Medulla oblongata (tissue), 1 donor: Measurements from ENCODE around the gene CNTNAP4.

Experiments used
- DNase-seq: peaks from one replicate; pipeline ENCODE4 v3.0.0-alpha.2; 2015; ENCODE audit errors: extremely low spot score

Gene CNTNAP4

GRCh38 chr16:76488065-76488417, 210.8 kb downstream of the CNTNAP4 start:
- no peak for DNase-seq

DNA sequence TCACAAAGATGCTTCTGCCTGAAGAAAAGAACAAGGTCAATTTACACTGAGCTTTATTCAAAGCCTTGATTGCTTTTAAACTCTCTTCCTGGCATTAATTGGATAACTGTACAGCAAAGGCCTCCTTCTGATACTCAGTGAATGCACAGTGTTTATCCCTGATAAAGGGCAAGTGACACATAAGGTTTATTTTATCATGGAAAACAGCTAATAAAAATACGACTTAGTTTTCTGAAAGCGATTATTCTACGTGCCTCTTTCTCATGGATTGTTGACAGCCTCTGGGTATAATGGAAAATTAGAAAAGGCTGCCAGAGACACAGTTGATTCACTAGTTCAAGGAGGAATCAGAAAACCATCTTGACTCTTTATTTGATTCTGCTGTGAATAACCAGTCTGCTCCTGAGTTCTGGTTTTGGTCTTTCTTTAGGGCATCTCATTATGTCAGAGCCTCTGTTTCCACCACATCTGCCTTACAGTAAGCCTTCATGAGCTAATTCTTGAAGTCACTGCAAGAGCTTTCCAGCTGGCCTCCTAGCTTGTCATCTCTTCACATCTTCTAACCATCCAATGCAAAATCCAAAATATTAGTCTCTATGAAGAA, 212.9 kb downstream of the CNTNAP4 start:
- DNase-seq: no peak

DNA sequence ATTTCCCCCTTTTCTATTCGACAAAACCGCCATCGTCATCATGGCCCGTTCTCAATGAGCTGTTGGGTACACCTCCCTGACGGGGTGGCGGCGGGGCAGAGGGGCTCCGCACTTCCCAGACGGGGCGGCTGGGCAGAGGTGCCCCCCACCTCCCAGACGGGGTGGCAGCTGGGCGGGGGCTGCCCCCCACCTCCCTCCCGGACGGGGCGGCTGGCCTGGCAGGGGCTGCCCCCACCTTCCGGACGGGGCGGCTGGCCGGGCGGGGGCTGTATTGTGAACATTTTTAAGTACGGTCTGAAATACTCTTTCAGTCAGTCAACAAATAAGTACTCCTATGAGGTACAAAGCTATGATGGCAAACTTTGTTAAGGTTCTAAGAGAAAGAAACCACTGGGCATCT, 222.8 kb downstream of the CNTNAP4 start:
- no peak for DNase-seq

- no peak for DNase-seq
These were observed 224.9 kb downstream of the CNTNAP4 start for GRCh38 chr16:76502063-76502462.

DNA sequence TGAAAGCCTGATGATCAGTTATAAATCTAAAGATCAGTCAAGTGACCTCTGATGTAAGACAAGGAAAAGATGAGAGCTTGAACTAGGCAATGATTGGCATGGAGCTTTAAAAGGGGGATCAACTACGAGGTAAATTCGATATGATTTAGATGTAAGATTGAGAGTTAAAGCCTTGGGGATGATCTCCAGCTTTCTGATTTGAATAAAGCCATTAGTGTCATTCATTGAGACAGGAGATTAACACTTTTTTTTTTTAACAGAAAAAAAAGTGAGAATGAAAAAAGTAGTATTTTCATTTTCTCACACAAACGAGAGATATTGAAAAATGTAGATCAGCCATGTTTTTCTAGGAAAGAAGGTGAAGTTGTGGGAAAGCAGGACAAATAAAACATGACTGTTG, 225.4 kb downstream of the CNTNAP4 start:
- no peak for DNase-seq

- no peak for DNase-seq
These were observed 225.9 kb downstream of the CNTNAP4 start for GRCh38 chr16:76503091-76503490.

DNA sequence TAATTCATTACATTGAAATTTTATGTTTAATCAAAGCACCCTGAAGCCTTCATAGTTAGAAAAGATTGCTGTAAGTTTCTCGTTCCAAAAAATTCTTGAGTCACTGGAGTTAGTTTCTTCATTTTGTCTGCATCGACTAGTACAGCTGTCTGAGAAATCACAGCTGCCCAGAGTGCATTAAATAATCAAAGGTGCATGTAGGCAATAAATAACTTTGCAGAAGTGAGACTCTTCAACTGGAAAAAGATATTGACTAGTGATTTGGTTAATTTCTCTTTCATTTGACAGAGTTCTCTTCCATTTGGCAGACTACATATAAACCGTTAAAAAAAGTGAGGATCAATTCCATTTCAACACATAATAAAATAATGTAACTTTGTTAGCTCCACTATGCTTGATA, 234.0 kb downstream of the CNTNAP4 start:
- no peak for DNase-seq

DNA sequence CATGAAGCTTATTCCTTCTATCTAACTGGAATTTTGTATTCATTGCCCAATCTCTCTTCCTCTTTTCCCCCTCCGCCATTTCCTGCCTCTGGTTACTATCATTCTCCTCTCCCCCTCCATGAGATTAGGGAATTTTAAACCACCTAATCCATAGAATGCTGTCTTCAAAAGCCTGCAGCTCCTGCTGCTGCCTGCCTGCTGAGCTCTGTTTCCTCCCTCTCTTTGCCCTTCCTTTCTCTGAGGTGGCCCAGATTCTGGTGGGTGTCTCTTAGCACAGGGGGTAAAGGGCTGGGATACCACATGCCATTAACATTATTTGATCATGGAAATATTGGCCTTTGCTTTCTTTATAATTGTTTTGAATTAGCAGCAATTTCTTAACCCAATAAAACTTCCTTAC, 241.6 kb downstream of the CNTNAP4 start:
- DNase-seq: no peak

- DNase-seq: no peak
These were observed 247.2 kb downstream of the CNTNAP4 start for GRCh38 chr16:76524356-76524755.

DNA sequence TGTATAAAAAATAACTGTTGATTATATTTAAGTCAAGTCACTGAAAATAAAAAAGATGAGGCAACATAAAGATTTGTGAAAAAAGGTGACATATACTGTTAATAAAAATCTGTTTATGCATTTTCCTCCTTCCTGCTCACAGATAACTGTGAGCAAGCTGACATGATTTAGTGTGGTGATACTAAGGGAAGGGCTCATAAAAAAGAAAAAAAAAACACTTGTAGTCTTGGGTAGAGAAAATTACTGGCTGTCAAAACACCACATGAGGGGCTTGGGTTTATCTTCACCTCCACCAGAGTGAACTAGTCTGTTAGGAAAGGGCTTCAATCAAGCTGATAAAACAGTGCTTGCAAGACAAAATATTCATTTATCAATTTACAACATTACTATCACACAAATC, 247.6 kb downstream of the CNTNAP4 start:
- no peak for DNase-seq

GRCh38 chr16:76527244-76527643, 250.0 kb downstream of the CNTNAP4 start:
- DNase-seq: no peak

DNA sequence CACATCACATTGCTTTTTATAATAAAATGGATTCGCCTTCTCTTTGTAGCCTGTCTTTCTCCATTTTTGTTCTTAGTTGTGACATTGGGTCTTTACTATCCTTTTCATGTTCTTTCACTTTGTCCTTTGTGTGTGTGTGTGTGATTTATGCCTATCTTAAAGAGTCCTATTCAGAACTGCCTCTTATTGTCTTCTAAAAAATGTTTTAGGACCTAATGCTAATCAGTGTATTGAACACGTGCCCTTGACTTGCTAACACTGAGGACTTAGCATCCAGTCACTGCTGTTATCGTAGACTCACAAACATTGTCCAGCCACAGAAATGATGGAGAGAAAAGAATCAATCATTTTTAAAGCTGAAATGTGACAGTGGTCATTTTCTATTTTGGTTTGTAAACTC, 251.9 kb downstream of the CNTNAP4 start:
- DNase-seq: no peak

DNA sequence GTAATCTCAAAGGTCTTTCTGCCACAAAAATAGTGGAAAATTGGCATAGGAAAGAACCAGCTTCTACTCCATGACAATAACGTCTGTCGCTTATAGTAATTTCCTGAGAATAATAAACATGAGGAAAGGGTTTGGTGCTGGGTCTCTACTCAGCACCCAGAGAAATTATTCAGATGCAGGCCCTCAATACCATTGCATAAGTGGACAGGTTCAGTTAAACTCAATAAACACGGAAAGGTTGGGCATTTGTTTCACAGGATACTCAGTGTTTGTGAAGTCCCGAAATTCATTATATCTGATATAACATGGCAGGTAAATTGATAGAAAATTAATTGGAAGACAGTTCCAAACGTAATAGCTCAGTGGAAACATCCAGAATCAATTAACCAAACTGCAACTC, 254.0 kb downstream of the CNTNAP4 start:
- no peak for DNase-seq

DNA sequence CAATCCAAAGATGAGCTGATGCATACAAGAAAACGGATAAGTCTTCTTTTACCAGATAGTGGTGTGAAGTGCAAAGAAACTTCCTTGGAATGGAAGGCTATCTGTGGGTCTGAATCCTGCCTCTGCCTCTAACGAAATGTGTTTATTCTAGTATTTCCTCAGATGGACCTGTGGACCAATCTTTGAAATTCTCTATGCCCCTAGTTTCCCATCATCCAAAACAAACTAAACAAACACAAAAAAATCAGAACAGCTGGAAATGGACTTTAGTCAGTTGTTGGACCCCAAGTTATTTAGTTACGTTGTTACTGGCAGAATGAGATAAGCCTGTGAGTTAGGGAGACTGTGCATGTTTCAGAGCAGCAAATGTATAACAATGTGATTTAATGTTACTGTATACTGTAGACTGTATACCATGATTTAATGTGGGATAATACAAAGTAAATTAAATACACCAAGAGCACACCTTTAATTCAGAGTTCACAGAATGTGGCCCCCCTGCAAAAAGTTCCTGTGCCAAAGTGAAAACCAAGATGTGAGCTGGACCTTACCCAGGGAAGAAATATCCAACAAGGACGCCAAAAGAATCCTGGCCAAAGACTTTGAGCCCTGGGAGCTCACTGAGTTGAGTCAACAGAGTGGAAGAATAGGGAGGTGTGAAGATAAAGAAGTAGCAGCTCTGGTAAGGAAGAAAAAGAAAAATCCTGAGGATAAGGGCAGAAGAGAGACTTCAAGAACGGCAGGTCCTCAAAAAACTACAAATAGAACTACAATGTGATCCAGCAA, 255.2 kb downstream of the CNTNAP4 start:
- DNase-seq: no peak

DNA sequence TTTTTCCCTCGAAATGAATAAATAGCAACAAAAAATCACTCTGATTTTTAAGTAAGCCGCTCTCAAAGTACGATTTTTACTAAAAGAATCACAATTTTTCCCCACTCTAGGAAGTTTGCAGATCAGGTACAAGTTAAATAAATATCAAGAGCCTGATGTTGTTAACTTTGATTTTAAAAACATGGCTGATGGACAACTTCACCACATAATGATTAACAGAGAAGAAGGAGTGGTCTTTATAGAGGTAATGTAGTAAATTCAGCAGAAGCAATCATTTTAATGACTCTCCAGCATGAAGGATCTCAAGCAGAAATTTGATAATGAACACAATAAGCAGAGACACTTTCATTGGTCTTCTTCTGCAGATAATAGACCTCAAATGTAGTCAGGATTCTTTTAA, 262.4 kb downstream of the CNTNAP4 start:
- DNase-seq: no peak

DNA sequence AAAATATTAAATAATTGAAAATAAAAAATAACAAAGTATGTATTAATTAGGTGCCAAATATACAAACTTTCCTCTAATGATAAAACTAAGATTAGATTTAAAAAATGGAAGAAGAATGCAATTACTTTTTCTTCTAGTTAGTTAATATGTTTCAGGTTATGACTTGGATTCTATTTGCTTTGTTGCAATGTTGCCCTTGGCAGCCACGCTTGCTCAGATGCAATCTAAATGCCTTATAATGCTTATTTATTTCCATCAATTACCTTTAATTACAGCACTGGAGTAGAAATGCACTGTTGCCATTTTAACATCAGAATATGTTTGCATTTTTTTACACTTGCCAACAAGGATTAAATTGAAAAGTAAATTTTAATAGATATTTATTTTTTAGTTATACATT, 263.9 kb downstream of the CNTNAP4 start:
- no peak for DNase-seq

GRCh38 chr16:76565542-76565941, 288.3 kb downstream of the CNTNAP4 start:
- no peak for DNase-seq

DNA sequence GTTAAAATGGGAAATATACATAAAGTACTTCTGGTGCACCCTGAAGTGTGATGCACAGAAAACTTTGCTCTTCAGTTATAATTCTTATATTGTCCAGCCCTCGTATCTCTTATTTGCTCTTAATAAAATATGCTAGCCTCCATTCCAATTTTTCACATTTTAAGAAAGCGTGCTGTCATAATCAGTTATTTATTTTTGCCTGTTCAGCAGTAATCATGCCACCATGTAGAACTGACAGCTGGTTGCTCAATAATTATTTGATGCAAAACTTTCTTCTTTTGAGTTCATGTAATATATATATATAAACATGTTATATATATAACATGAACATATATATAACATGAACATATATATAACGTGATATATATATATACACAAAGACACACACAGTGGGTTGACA, 294.6 kb downstream of the CNTNAP4 start:
- DNase-seq: no peak

DNA sequence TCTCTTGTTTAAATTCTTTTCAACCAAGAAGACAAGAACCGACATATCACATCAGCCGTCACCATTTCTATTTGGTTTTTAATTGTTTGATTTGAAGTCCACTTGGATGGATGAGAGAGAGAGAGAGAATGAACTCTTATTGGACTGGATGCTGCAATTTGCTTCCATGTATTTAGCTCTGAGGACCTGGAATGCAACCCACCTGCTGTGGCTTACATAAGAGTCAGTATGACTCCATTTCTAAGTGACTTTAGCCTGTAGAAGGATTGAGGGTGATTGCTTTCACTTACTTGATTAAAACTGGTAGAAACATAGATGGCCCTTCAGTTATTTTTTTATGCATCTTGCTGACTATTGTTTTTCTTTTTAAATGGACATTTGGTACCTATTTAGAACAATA, 296.1 kb downstream of the CNTNAP4 start:
- DNase-seq: no peak

DNA sequence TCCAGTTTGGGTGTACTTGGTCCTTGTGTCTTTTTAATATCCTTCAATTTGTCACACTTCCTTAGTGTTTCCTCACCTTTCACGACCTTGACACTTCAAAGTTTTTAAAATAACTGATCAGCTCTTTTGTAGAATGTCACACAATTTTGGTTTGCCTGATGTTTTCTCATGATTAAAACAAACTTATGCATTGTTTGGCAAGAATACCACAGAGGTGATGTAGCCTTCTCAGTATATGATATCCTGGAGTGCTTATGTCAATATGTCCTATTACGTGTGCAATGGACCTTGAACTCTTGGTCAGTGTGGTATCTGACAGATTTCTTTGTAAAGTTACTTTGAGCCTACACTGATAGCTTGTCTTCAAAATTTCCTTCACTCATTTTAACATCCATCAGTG, 297.4 kb downstream of the CNTNAP4 start:
- no peak for DNase-seq

DNA sequence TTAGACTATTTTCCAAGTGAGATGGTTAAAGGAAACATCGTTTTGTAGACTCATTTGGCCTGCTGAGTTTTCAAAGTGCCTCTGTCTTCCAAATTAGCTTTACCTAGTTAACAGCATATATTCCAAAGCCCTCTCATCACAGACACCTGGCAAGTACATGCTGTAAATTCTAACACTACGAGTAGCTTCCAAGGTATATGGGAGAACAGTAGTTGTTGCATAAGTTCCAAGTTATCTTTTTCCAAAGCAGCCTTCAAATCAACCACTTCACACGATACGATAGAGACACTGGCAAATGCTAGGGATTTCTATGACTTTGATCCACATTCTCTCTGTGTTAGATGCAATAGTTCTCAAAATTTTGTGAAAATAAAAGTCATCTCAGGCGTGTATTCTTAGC, 299.3 kb downstream of the CNTNAP4 start:
- DNase-seq: no peak

DNA sequence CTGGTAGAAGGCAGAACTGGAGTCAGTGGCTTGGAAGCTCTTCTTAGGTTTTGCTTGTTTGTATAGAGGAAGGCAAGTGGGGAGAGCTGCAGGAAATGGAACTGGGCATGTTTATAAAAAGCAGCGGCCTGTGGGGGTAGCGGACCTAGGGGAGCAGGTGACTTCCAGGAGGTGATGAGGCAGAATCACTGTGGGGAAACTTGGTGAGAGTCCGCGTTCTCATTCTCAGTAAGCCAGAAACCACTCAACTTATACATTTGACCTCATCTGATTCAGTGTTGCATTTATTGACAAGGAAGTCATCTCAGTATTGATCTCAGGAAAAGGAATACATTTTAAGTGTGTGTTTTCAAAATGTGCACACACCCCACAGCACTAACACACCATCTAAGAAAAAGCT, 299.8 kb downstream of the CNTNAP4 start:
- DNase-seq: no peak

GRCh38 chr16:76579277-76579922, 302.2 kb downstream of the CNTNAP4 start:
- no peak for DNase-seq
